Posterior cingulate gyrus (tissue), 11 donors: ENCODE results near the gene LAMB3.

Source experiments
- DNase-seq, 10 donors: peaks; one replicate each; pipeline versions ENCODE4 v3.0.0 to v3.0.0-alpha.2; 2020 to 2021; ENCODE audit warnings: mixed read lengths in 3 of 10
- intact Hi-C: fragments of 100-400 bp; cut with DNase I; formaldehyde crosslinking; loops from one replicate; pipeline ENCODE4 v1.15.1; 2023

LAMB3 gene

DNA sequence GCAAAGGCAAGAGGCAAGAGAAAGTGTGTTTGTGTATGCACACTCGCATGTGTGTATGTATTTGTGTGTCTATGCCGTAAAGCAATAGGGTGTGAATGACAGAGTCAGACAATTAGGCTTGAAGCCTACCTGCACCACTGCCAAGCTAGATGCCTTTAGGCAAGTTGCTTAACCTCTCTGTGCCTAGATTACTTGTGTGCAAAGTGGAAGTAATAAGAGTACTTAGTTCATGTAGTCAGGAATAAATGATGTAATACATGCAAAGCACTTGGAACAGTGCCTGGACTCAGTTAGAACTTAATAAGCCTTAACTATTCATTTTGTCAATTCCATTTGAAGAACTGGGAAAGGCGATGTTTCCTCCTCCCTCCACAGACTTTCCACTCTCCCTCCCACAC is 31.7 kb downstream of the LAMB3 start:
- DNase-seq = no peak
- intact Hi-C loops = no loop called here

DNA sequence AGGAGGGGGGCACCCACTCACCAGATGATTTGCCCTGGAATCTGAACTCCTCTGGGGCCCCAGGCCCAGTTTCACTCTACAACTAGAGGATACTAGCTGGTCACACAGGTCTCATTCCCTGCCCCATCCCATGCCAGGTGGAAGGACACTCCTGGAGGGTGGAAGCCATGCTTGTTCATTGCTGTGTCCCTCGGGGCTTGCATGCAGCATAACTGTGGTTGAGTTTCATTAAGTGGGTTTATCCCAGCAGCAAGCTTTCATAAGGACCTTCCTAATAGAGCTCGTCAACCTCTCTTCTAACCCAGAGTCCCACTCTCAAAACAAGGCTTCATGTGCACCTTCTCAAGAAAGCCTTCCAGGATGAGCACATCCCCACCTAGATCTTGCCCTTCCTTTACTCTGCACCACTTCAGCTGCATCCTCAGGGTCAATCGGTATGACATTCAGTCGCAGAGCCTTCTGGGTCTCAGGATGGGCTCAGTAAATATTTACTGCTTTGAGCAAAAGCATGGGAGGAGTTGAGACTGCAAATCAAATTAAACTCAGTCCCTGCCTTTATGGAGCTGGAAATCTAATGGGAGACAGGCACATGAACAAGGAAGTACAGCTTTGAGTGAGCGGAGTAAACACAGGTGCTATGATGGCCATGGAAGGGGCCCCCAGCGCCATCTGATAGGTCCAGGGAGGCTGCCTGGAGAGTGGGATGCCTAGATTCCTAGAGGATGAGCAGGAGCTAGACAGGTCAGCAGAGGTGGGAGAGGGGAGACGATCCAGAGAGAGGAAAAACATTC is 32.3 kb downstream of the LAMB3 start:
- intact Hi-C loops = no loop called here
- peak in 1 of 10 donors; percentile 24 for DNase-seq

DNA sequence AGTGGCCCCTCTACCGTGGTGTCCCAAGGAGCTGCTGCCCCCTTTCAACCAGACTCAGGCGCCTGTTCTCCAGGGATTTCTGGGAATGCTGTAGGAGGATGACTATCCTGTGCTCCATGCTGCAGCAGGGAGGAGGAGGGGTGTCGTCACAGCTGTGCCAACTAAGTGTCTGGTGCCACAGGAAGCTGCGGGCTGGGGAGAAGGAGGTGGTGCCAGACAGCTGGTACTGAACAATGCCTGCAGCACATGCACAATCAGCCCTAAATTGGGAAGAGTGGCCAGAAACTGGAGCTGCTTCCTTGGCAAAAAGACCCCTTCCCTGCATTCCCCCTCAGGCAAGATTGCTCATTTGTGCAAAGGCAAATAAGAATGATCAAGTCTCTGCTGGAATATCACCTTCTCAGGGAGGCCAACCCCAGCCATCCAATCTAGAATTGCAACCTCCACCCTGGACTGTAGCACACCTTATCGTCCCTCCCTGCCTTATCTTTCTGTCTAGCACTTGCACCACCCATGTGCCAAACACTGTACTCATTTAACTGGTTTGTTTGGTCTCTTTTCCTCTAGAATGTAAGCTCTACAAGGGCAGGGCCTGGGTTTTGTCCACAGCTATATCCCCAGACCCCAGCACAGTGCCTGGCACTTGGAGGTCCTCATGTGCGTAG is 33.3 kb downstream of the LAMB3 start:
- peak; percentile 69 to 98 (median 86) for DNase-seq
- intact Hi-C loops = no loop called here

DNA sequence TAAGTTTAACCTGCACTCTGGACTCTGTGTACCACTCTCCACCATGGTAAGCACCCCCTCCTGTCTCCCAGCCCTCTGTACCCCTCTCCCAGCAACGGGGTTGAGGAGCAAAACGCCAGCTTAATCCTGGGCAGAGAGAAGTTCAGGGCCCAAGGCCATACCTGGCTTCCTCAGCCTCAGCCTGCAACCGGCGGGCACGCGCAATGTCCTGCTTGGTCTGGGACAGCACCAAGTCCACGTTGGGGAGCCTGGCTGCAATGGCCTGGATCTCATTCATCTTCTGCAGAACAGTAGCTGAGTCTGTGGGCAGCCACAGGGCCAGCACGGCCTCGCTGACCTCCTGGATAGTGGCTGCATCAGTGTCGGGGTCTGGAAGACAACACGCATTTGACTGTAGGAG is 33.9 kb downstream of the LAMB3 start:
- DNase-seq = peak in 1 of 10 donors; percentile 78
- intact Hi-C loops = no loop called here

DNA sequence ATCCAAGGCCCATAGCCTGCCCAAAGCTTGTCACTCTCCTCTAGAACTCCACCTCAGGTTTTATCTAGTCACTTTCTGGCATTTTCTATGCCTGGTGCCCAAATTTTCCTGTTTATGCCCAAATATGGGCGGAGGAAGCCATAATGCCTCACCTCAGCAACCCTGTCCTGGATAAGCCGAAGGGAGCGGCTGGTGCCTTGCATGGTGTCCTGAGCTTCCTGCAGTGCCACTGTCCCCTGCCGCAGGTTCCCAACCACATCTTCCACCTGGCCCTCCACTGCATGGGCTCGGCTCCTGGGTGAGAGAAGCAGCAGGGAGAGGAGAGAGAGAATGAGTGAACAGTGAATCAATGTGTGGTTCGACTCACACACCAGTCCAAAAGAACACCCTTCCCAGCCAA is 34.5 kb downstream of the LAMB3 start:
- DNase-seq = peak in 1 of 10 donors; percentile 66
- intact Hi-C loops = no loop called here

DNA sequence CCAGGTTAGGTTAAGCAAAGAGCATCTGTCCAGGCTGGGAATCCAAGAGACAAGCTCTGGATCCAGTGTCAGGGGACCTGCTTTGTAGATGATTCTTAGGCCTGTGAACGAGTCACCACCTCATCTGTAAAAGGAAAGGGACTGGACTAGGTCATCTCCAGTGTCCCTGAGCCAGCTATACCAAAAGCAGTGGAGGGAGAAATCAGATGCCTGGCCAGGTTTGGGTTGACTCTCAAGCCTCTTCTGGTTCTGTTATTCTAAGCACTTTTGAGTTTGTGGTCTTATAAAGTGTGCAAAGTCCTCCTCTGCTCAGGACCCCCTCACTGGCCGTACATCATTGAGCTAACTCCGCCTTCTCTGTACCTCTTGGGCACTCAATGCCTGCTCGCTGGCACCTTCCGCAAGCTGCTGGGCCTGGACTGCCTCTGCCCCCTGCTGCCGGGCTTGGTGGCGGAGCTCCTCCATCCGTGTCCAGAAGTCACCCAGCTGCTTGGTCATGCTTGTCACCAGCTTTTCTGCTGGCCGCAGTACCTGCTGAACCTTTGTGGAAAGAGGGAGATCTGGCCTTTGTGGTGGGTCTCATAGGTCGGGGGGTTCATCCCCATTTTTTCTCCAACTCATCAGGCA is 35.1 kb downstream of the LAMB3 start:
- intact Hi-C loops = no loop called here
- DNase-seq = peak in 1 of 10 donors; percentile 80

DNA sequence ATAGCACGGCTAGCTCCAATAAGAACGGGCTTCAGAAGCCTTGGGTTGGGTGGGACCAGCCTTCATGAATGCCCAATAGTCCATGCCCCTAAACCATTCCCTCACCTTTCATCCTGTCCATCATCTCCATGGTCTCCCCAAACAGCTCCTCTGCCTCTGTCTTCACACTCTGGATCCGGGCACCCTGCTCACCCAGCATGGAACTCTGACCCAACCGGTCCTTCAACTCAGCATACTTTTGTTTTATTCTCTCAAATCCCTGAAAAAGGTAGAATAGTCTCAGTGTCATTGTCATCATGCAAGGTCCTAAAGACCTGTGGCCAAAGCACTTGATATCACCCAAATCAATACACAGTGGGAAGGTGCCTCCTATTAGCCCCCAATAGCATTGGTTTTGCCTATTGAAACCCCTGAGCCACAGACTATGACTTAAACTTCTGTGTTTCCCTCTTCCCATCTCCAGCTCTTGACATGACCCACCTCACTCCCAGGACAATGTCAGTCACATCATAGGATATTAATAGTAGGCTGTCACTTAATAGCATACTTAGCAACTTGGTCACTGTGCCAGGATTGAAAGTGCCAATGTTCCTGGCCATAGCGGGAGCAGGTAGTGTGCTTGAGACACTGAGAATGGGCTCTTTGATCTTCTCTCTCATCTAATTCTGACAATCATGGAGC is 35.7 kb downstream of the LAMB3 start:
- DNase-seq = peak in 1 of 10 donors; percentile 42
- intact Hi-C loops = no loop called here

DNA sequence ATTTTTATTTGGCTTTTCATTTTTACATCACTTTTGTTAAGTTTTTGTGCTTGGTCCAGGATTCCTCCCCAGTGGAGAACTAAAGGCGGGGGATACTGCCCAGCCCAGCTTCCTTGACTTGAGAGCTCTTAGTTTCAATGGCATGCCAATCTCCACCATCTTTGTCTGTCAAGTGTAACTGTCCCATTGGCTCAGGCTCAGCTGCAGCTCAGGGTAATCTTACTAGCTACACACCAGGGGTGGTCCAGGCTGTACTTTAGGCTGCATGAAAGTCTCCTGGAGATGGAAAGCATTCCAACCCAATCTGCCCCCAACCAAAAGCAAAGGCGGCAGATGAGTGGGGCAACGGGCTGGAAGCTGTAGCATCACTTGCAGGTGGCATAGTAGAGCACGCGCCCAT is 37.3 kb downstream of the LAMB3 start:
- intact Hi-C loops = no loop called here
- DNase-seq = peak in 1 of 10 donors; percentile 59

DNA sequence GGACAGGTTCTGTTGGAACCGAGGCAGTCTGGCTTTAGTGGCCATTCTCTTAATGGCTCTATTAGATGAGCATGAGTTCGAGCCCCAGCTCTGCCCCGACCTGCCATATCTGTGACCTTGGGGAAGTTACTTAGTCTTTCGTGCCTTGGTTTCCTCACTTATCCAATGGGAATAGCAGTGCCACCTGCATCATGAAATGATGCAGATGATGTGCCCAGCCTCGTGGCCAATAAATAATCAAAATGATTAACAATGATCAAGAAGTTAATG is 38.1 kb downstream of the LAMB3 start:
- DNase-seq = no peak
- intact Hi-C loops = no loop called here

DNA sequence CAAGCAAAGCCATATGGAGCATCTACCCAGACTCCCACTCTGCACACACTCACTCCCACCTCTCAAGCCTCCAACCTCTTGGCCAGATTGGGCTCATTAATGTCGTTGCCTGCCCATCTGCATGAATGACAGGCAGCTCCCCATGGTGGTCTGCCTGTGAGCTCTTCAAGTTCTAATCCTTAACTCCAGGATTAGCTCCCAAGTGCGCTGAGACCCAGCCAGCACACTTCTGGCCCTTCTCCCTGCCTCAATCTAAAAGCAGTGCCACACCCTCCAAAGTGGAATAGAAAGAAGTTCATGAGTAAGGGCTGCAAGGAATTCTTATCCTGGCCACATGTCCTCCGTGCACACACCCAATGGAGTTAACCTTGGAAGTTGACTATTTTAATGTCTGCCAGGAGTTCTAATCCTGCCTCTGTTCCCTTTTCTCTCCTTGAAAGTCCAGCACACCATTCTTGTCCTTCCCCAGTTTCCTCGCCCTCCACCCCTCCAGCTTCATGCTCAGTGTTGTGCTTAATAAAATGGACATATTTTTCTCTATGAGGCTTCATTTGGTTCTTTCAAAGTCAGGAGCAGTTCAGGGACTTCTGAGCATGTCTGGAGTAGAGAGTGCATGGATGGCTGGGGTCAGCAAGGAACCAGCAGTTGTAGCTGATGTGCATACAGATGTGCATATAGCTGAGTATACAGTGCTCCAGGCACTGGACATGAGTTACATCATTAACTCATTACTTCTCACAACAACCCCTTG is 38.6 kb downstream of the LAMB3 start:
- DNase-seq = peak in 1 of 10 donors; percentile 57

DNA sequence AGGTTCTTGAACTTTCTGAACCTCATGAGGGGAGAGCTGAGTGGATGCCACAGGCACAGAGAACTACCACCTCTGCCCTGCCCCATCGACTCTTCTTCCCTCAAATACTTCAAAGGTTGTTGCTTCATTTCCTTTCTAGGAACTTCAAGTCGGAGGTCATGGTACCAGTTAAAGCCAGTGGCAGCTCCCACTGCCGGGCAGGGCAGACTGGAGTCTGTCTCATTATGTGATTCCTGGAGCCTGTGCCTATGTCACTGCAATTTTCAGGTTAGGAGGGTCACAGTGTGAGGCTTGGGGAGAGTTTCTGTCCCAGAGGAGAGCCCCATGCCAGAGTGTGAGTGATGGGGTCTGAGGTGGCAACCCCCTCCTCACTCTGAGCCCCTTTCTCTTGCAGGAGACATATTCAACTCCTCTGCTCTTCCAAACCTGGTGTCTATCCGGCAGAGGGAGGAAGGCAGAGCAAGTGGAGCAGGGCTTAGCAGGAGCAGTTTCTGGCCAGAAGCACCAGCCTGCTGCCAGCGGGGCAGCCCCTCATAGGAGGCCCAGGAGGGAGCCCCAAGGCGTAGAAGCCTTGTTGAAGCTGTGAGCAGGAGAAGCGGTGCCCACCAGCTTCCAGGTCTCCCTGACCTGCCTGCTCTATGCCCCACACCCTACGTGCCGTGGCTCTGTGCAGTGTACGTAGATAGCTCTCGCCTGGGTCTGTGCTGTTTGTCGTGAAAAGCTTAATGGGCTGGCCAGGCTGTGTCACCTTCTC is 39.4 kb downstream of the LAMB3 start:
- intact Hi-C loops = no loop called here

More for the DNA sequence above, 38.6 kb downstream of the LAMB3 start:
- intact Hi-C loops = no loop called here

DNA sequence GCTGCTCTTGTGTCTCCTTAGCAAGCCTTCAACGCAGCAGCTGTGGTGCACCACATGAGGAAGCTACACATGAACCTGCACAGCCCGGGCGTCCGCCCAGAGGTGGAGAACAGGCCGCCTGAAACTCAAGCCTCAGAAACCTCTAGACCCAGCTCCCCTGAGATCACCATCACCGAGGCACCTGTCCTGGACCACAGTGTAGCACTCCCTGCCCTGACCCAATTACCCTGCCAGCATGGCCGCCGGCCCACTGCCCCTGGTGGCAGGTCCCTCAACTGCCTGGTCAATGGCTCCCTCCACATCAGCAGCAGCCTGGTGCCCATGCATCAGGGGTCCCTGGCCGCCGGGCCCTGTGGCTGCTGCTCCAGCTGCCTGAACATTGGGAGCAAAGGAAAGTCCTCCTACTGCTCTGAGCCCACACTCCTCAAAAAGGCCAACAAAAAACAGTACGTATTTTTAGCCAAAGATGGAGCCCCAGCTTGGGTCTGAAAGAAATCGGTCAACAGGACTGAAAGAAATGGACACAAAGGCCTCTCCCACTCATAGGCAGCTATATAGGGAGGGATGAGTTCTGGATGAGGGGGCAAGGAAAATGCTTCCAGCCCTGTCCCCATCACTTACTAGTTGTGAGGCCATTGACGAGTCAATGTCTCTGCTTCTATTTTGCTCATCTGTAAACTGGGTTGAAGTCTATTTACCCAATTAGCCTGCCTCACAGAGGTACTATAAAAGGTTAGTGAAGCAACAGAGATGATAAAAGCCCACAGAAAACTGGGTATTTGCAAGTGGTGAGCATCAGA is 40.3 kb downstream of the LAMB3 start:
- DNase-seq = peak in 1 of 10 donors; percentile 75
- intact Hi-C loops = no loop called here

More for the DNA sequence above, 39.4 kb downstream of the LAMB3 start:
- DNase-seq = peak in 1 of 10 donors; percentile 38

DNA sequence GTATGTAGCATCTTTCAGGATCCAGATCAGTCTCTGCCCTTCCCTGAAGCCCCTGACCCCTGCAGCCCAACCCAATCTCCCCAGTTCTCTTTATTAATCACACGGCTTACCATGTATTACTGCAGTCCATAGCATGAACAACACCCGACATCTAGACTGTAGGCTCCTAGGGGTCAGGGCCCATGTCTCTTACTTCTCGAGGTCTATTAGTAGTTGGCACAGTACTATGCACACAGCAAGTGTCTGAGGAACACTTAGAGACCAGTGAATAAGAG is 41.7 kb downstream of the LAMB3 start:
- no peak for DNase-seq
- intact Hi-C loops = no loop called here

DNA sequence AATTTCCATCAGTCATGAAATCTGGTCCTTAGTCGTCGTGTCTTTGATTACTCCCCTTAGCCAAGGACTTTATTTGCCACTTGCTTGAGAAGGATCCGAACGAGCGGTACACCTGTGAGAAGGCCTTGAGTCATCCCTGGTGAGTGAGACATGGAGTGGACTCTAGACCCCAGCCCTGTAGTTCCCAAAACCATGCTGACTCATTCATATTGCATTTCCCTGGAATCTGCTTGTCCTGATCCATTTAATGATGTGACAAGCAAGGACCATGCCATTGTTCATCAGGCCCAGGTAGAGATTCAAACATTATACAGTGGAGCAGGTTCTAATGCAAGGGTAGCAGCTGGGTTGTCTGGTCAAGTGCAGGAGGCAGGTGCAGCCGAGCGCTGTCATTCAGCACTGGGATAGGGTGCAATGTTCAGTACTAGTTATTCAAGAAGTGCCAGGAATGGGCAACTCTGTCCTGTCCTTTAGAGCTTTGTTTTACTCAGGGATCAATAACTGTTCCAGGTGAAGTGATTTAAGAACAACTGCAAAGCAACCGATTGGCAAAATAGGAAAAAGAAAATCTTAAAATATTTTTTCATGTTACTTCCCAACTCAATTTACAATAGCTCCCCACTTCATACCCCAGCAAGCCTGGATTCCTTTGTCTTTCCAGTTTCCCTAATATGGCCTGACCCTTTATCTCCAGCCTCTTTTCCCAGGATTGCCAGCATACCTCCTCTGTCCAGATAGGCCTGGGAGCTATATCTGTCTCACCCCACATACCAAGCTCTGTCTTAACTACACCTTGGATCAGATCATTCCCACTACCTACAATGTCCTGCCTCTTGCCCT is 42.2 kb downstream of the LAMB3 start:
- DNase-seq = peak in 1 of 10 donors; percentile 47
- intact Hi-C loops = no loop called here

DNA sequence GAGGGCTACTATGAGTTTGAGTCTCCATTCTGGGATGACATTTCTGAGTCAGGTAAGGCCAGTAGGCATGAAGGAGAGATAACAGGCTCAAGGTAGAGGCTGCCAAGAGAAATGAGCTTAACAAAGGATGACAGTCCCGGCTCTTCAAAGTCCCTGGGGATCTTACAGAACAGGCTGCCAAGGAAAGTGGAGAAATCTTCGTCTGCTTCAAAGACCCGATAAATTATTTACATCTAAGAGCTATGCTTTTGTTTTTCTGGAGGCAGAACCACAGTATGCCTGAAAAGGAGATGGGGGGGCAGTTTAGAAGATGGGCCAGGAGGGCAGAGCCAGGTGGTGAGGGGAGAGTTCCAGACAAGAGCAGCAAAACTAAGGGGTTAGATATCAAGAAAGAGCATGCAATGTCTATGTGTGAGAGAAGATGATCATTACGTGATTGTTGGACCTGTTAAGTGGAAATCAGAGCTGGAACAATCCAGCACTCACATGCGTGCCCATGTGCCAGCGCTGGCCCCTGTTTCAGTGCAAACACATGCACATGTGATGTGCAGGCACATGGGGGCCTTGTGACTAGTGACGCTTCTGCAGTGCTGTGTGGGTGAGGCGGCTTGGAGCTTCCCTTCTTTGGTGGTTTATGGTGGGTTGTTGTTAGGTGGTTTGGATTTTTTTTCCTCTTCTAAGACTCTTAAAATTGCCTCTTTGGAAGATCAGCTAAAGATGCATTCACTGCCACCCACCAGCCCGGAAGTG is 43.0 kb downstream of the LAMB3 start:
- peak in 9 of 10 donors; percentile 43 to 96 (median 84) for DNase-seq
- intact Hi-C loops = no loop called here

DNA sequence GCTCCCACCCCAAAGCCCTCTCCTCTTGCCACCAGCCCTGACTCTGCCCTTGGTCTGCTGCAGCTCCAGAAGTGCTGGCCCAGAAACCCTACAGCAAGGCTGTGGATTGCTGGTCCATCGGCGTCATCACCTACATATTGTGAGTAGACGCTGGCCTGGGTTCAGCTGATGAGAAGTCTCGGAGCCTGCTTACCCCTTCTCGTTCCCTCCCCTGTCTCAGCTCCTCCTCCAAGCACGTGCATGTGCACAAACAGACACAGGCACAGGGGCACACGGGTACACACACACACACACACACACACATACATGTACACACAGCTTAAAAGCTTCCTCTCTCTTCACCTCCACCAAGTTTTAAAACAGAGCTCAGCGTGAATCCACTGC is 44.4 kb downstream of the LAMB3 start:
- intact Hi-C loops = no loop called here
- DNase-seq = peak in 1 of 10 donors; percentile 61

DNA sequence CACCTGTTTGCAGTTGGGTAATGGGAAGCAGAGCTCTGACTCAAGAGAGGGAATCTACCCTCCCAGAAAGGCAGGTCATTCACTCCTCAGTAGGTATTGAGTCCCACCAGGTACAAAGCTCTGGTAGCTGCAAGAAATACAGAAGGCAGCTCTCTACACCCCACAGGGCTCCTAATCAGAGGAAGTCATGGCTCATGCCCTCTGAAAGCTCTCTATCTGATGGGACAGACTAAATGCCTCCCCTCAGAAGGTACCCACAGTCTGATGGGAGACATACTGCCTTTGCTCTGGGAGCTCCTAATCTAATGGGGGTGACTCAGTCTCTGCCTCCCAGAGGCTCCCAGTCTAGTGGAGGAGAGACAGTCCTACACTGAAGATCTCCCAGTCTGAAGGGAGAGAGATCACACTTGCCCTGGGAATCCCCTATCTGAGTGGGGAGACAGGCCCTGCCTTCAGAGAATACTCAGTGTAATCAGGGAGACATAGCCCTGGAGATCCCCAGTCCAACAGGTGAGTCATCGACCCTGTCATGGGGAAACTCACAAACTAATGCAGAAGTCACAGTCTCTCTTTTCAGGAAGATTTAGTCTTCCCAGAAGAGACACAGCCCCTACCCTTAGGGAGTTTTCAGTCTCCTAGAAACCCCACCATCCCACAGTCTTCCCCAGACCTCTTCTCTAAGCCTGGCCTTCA is 45.0 kb downstream of the LAMB3 start:
- intact Hi-C loops = no loop called here

More for the DNA sequence above, 45.0 kb downstream of the LAMB3 start:
- DNase-seq = no peak
